Measurements from ENCODE around the gene VSX1.

Gene VSX1

DNA sequence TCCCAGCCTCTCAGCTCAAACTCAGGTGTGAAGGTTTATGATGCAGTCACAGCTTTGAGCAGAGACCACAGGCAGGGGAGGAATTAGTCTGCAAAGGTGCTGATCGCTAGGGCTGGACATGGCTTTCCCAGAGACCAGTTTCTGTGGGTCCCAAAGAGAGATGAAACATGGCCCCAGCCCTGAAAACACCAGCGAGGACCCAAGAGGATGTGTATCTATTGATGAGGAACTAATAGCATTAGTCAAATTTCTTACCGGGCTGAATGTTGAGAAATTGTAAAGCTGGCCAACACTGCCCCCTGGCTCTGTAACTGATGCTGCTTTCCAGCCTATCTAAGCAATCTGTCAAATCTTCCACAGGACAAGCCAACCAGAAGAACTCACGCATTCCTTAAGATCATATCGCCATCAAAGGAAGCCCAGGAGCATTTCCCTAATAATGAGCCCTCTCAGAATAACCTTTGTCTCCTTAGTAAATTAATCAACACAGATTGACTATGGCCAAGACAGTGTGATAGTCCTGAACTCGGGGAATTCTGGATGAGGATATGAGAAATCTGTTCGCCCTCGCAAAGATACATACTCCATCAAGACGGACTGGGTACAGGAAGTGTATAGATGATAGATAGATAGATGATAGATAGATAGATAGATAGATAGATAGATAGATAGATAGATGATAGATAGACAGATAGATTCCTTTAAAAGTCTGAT, 16.2 kb downstream of the VSX1 start:
- Mint-ChIP-seq H3K36me3 (no peaks in the 10 kb centered on the region), H3K27ac (no peak overlapping the region), H3K27me3 (peaks cover 7 to 12% of the 10 kb centered on the region in 2 donors), H3K4me1 (peaks cover 20 to 23% of the 10 kb centered on the region in 2 donors), H3K9me3 (no peaks in the 10 kb centered on the region), H3K4me3 (no peak overlapping the region)
- ATAC-seq (replicated peaks) (peak; percentile 86 to 89), DNase-seq (peak; percentile 46)

DNA sequence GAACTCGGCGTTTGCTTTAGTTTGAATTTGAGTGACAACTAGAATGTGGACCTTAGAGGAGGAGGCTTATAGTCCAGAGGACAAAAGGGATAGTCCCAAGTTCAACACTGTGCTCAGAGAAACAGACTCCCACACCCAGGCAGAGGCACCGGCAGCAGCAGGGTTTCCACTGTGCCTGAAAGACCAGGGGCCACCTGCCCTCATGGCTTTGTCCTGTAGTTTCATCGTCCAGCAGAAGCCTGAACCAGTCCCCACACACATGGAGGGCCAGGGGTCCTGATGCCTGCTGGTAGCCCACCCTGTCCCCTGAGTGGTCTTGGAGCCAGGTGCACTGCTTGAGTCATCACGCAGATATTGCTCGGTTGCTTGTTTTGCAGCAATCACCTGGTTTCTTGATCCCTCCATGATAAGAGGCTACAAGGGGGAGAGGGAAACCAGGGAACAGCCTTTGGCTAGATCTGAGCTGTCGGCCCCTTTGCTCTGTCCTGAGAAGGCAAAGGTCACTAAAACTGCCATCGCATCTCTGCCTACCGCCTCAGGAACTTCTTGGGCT, 16.8 kb downstream of the VSX1 start:
- H3K27me3 Mint-ChIP-seq, result peaks cover under 1 to 10% of the 10 kb centered on the region in 2 donors
- H3K36me3 Mint-ChIP-seq, result no peaks in the 10 kb centered on the region
- peaks cover 20 to 23% of the 10 kb centered on the region in 2 donors for H3K4me1 Mint-ChIP-seq
- DNase-seq (no peak), ATAC-seq (replicated peaks) (no peak)
- H3K4me3 Mint-ChIP-seq, result no peak overlapping the region
- H3K9me3 Mint-ChIP-seq, result no peaks in the 10 kb centered on the region
- no peak overlapping the region for H3K27ac Mint-ChIP-seq

DNA sequence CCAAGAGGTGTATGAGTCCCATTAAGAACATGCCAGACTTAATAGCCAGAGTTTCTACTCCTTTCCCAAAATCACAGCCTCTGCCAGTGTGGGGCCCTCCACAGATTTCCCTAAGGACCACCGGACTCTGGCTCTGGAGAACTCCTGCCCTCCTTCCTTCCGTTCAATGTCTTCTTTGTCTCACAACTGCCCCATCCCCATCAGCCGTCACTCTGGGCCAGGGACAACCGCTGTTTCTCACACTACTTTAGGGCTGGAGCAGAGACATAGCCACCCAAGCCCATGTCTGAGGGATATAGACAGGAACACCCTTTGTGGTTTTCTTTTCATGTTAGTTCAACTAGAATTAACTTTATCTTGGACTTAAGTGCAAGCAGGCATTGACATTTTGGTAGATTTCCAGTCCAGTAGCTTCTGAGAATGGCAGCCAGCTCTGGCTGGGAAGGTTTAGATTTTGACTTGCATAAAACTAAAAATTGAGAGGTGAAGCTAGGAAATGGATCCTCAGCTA, 17.3 kb downstream of the VSX1 start:
- no peak overlapping the region for H3K27ac Mint-ChIP-seq
- no peaks in the 10 kb centered on the region for H3K36me3 Mint-ChIP-seq
- H3K9me3 Mint-ChIP-seq, result no peaks in the 10 kb centered on the region
- DNase-seq, result no peak
- H3K4me3 Mint-ChIP-seq, result no peak overlapping the region
- peaks cover 0 to 5% of the 10 kb centered on the region in 2 donors for H3K27me3 Mint-ChIP-seq
- peaks cover 20 to 23% of the 10 kb centered on the region in 2 donors for H3K4me1 Mint-ChIP-seq
- ATAC-seq (replicated peaks), result no peak

DNA sequence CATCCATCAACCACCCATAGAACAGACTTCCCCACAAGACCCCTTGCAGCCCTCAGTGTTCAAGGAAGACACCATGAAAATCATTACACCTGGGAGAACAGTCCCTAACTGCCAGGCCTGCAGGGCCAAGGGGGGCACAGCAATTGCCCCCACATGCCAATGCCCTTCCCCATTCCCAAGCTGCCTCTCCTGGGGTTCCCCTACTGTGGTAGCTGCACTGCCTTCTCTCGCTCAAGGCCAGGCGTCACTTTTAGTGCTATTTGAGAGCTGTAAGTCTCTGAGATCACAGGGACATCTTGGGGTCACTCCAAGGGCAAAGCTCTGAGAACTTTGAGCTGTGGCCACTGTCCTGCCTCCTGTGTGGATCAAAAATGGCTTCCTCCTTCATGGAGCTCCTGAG, 18.0 kb downstream of the VSX1 start:
- Mint-ChIP-seq H3K27ac (no peak overlapping the region), H3K36me3 (no peaks in the 10 kb centered on the region), H3K27me3 (no peaks in the 10 kb centered on the region), H3K4me3 (no peak overlapping the region), H3K9me3 (no peaks in the 10 kb centered on the region), H3K4me1 (peaks cover 22 to 30% of the 10 kb centered on the region in 2 donors)
- ATAC-seq (replicated peaks) (no peak), DNase-seq (no peak)

DNA sequence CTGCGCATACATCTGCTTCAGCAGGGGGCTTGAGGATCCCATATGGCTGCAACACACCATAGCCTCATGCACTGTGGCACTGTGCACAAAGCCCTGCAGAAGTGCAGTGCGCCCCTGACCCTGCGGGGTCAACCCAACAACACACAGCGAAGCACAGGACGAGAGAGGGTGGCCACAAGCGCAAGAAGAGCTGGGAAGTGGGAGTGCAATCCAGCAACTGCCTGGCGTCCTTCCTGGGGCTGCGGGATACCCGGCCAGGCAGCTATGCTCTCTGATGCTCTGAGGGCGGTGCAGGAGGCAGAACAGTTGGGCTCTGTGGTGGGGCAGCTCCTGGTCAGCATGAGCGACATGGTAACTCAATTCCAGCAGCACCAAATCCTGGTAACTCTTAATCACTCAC, 18.4 kb downstream of the VSX1 start:
- Mint-ChIP-seq H3K27me3 (no peaks in the 10 kb centered on the region), H3K4me1 (peaks cover 22 to 33% of the 10 kb centered on the region in 2 donors), H3K9me3 (no peaks in the 10 kb centered on the region), H3K36me3 (no peaks in the 10 kb centered on the region), H3K4me3 (no peak overlapping the region), H3K27ac (no peak overlapping the region)
- no peak for ATAC-seq (replicated peaks)
- no peak for DNase-seq

DNA sequence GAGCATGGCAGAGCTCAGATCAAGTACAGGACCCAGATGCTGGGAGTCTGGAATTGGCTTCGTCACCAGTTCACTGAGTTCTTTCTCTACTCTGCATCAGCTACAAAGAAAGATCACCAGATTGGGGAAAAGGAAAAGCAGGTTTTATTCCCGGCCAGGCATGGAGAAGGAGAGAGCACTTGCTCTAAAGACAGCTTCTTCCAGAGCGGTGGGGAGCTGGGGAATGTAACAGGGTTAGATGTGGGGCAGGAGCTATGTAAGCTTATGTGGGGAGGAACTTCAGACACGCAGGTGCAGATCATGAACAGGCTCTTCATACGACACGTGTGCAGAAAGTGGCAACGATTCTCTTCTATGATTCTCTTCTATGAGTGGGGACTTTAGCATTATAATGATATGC, 19.1 kb downstream of the VSX1 start:
- Mint-ChIP-seq H3K4me3 (no peak overlapping the region), H3K36me3 (no peaks in the 10 kb centered on the region), H3K27me3 (no peaks in the 10 kb centered on the region), H3K4me1 (peaks cover 22 to 33% of the 10 kb centered on the region in 2 donors), H3K9me3 (no peaks in the 10 kb centered on the region), H3K27ac (peak overlapping the region; percentile 76)
- ATAC-seq (replicated peaks) (peak; percentile 18 to 44), DNase-seq (no peak)

DNA sequence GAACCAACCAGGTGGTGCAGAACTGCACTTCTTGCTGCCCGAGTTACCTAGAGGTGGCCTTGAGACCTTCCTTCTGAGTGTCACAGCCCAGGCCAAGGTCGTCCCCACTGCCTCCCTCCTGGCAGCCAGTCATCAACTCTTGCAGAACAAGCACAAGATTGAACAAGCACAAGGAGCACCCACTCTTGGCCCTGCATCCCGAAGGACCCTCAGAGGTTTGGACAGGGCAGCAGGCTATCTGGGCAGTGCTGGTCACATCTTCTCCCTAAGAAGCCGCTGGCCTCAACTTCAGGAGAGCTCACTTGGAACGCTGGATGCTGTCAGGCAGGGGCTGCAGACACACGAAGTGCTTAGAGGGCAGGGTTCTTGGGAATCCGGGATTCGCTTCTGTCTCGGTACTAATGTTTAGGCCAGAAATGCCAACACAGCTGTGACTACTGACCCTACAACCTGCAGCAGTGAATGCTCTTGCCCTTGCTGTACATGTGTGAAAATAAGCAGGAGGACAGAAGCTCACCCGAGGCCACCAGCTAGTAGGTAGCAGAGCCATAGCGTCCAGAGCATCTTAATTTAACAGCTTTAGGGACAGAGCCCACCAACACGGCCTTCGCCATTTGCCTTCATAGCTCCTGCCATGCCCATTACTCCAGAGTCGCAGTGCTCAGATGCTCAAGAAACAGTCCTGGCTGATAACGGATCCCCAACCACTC, 20.0 kb downstream of the VSX1 start:
- H3K9me3 Mint-ChIP-seq, result no peaks in the 10 kb centered on the region
- DNase-seq (no peak), ATAC-seq (replicated peaks) (no peak)
- no peak overlapping the region for H3K4me3 Mint-ChIP-seq
- H3K4me1 Mint-ChIP-seq, result peaks cover 22 to 36% of the 10 kb centered on the region in 2 donors
- no peak overlapping the region for H3K27ac Mint-ChIP-seq
- no peaks in the 10 kb centered on the region for H3K27me3 Mint-ChIP-seq
- no peaks in the 10 kb centered on the region for H3K36me3 Mint-ChIP-seq

DNA sequence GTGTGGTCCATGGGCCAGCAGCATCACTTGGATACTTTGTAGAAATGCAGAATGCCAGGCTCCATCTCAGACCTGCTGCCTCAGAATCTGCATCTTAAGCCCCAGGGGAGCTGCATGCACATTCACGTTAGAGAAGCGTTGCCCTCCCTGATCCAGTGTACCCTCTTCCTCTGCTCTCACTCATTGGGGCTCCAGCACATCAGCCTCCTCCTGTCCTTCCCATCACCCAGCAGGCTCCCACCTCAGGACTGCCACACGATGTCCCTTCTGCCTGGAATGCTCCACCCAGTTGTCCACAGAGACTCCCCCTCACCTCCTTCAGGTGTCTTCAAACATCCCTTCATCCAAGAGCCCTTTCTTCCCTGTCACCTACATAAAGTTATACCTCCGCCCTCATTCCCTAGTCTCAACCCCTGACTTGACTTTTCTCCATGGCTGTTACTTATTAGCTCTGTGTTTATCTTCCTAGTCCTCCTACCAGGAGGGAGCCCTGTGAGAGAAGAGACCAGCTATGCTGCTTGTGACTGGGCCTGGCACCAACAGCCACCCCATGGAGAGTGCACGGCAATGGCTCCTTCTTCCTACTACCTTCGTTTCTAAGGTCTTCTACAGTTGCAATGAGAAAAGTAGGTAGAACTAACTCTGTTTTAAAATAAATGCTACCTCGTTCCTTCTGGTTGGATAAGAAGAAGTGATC, 20.7 kb downstream of the VSX1 start:
- Mint-ChIP-seq H3K36me3 (no peaks in the 10 kb centered on the region), H3K4me1 (peaks cover 27 to 44% of the 10 kb centered on the region in 2 donors), H3K4me3 (no peak overlapping the region), H3K27ac (no peak overlapping the region), H3K27me3 (no peaks in the 10 kb centered on the region), H3K9me3 (no peaks in the 10 kb centered on the region)
- ATAC-seq (replicated peaks) (no peak), DNase-seq (no peak)

DNA sequence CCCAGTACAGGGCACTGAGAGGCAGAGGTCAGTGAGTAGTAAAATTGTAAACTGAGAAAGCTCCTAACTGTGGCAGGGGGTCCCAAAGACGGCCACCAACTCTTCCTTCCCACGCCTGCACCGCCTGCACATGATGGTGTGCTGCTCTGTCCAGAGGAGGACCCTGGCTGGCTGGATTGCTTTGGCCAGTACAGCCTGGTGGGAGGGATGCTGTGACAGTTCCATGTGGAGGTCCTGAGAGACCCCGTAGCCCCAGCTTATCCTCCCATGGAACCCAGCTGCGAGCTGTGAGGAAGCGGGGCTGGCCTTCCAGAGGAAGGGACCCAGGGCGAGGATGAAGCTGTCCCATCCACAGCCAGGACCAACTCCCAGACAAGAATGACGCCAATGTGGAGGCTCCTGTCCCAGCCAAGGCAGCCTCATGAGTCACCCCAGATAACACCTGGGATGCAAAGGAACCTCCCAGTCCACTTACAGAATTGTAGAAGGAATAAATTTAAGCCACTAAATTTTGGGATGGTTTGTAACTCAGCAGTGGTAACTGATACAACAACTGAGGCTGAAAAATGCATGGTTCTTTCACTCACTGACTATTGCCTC, 22.0 kb downstream of the VSX1 start:
- Mint-ChIP-seq H3K9me3 (no peaks in the 10 kb centered on the region), H3K4me1 (peaks cover 32 to 49% of the 10 kb centered on the region in 2 donors), H3K36me3 (no peaks in the 10 kb centered on the region), H3K4me3 (no peak overlapping the region), H3K27ac (no peak overlapping the region), H3K27me3 (no peaks in the 10 kb centered on the region)
- DNase-seq (no peak), ATAC-seq (replicated peaks) (no peak)

DNA sequence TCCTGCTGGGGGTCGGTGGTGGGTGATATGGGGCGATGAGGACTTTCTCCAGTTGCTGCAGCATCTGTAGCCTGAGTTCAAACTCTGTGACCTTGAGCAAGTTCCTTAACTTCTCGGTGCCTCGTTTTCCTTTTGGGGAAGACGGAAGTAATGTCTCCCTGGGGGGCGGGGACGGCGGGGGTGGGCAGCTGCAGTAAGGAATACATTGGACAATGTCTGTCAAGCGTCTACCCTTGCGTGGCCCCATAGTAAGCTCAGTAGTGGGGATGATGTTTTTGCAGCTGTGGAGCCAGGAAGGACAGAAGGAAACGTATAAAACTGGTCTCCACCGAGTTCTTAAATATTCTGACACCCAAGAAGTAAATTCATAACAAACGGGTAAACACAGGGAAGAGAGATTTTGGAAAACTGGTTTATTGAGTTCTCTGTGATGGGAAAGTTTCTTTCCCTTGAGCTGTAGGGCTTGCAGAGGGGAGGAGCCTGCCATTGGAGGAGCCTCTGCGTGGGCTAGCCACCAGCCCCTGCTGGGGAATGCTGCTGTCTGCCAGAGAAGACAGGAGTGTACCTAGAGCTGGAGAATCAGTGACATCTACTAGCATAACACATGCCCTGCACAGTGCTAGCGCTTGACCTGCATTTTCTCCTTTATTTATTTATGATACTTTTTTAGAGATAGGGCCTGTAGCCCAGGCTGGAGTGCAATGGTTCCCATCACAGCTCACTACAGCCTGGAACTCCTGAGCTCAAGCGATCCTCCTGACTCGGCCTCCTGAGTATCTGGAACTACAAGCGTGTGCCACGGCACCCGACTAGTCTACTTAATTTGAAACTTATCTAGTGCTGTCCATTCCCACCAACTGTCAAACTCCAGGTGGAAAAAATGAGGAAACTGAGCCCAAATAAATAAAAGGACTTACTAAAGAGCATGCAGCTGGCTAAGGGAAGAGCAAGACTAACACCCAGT, 22.8 kb downstream of the VSX1 start:
- no peak for DNase-seq
- ATAC-seq (replicated peaks), result no peak
- Mint-ChIP-seq H3K27ac (peak overlapping the region; percentile 92), H3K36me3 (no peaks in the 10 kb centered on the region), H3K4me1 (peaks cover 40 to 57% of the 10 kb centered on the region in 2 donors), H3K27me3 (no peaks in the 10 kb centered on the region), H3K4me3 (peak overlapping the region; percentile 87), H3K9me3 (no peaks in the 10 kb centered on the region)

DNA sequence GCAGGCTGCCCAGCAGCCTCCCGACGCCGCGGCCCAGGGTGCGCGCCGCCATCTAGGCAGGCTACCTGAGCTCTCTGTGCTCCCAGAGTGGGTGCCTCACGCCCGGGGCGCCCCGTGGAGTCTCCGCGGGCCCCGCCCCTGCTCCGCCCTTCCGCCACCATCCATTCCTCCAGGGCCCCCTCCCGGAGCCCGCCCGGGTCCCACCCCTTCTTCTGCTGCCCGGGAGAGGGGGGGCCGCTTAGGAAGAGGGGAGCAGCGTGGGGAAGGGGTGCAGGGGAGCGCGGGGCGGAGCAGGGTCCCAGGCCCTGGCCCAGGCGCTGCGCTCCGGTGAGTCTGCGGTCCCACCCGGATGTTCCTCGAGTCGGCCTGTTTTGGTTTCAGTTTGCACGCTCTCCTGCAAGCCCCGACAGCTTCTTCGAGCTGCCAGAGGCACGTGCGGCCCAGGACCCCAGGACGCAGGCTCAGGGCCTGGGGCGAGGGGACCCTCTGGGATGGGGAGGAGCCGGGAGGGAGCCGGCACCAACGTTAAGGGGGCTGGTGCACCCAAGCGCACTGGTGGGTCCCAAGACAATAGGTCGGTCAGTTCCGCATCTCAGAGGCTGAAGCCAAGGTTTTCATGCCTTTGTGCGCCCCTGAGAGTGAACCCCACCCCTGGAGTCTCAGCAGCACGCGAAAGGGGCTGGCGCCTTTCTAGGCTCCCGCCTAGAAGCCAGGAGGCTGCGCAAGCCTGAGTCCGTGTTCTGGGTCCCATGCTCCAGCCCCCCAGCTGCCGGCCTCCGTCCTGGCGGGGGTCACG, 23.7 kb downstream of the VSX1 start, which contains the start of gene ACSS1:
Gene ACSS1 (minus strand): TSS at position 89 of the 796 bp plus-strand sequence. CDS start 37 bp downstream, at position 52.
- Mint-ChIP-seq H3K4me3 (peak within 1 kb of the TSS; percentile 87), H3K27ac (peak within 1 kb of the TSS; percentile 92), H3K27me3 (no peaks in the 10 kb centered on the region), H3K9me3 (no peaks in the 10 kb centered on the region), H3K4me1 (peaks cover 46 to 61% of the 10 kb centered on the region in 2 donors), H3K36me3 (no peaks in the 10 kb centered on the region)
- ATAC-seq (replicated peaks) (peak; percentile 66 to 72), DNase-seq (peak; percentile 70)

DNA sequence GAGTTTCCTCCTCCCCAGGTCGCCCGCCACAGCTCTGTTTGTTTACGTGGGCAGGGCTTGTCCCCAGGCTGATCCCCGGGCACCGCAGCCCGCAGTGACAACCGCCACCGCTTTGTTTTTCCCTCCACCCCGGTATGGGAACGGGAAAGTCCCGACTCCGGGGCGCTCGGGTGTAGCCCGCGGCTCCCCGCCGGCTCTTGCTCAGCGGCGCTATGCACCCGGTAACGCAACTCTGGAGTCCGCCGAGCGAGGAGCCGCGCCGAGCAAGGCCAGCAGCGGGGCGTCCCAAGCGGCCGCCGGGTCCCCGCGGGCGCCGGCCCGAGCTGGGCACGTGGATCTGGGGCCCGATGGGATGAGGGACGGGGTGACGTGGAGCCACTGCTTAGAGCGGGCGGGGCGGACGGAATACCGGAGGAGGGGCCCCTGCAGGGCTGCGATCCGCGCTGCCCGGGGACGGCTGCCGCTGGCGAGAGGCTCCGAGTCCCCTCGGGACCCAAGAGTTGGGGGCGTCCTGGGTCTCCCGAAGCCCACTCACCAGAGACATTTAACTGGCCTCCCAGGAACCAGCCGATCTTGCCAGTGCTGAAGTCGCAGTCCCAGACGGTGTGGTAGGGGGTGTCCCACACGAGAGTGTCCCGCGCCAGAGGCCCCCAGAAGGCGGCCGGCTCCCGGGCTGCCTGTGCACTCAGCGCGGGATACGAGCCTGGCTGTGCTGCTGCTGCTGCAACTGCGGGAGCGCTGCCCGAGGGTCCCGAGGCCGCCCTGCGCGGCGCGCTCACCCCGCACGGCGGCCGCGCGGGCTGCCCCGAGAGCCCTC, 24.5 kb downstream of the VSX1 start:
- H3K36me3 Mint-ChIP-seq, result peaks cover 0 to 4% of the 10 kb centered on the region in 2 donors
- peak overlapping the region; percentile 86 for H3K27ac Mint-ChIP-seq
- no peaks in the 10 kb centered on the region for H3K9me3 Mint-ChIP-seq
- ATAC-seq (replicated peaks) (peak; percentile 51 to 53), DNase-seq (peak; percentile 69)
- no peaks in the 10 kb centered on the region for H3K27me3 Mint-ChIP-seq
- H3K4me3 Mint-ChIP-seq, result peak overlapping the region; percentile 82 to 87
- H3K4me1 Mint-ChIP-seq, result peaks cover 45 to 61% of the 10 kb centered on the region in 2 donors
